Parathyroid adenoma (tissue), 2 donors: ENCODE data around the gene BRD3OS.

Experiments used
- H2AFZ ChIP-seq: fragments of 300-600 bp; sonication (generic); one replicate; pipeline ENCODE4 v1.7.0; 2017; ENCODE audit warnings: antibody characterized with exemption, mild to moderate bottlenecking
- H3K27ac ChIP-seq: fragments of 300-600 bp; sonication (generic); one replicate; pipeline ENCODE4 v1.7.0; 2017
- H3K27me3 ChIP-seq: fragments of 300-600 bp; sonication (generic); one replicate; pipeline ENCODE4 v1.7.0; 2017; ENCODE audit warnings: low read length; ENCODE audit not compliant: control insufficient read depth, insufficient read depth
- H3K36me3 ChIP-seq: fragments of 300-600 bp; sonication (generic); one replicate; pipeline ENCODE4 v1.7.0; 2017; ENCODE audit warnings: low read length; ENCODE audit not compliant: control insufficient read depth, insufficient read depth
- H3K4me1 ChIP-seq: fragments of 300-600 bp; sonication (generic); one replicate; pipeline ENCODE4 v1.7.0; 2017; ENCODE audit warnings: control low read depth
- H3K4me2 ChIP-seq: fragments of 300-600 bp; sonication (generic); one replicate; pipeline ENCODE4 v1.7.0; 2017; ENCODE audit warnings: low read length
- H3K4me3 ChIP-seq: fragments of 300-600 bp; sonication (generic); one replicate; pipeline ENCODE4 v1.7.0; 2017; ENCODE audit warnings: low read depth, low read length
- H3K79me2 ChIP-seq: fragments of 300-600 bp; sonication (generic); one replicate; pipeline ENCODE4 v1.7.0; 2017; ENCODE audit warnings: control low read depth
- H3K9ac ChIP-seq: fragments of 300-600 bp; sonication (generic); one replicate; pipeline ENCODE4 v1.7.0; 2017; ENCODE audit warnings: mild to moderate bottlenecking
- H3K9me3 ChIP-seq: fragments of 300-600 bp; sonication (generic); one replicate; pipeline ENCODE4 v1.7.0; 2017; ENCODE audit warnings: low read length; ENCODE audit not compliant: control insufficient read depth
- CTCF ChIP-seq: fragments of 300-600 bp; sonication (generic); IDR thresholded peaks from one replicate; pipeline ENCODE4 v1.7.0; 2017; ENCODE audit warnings: antibody characterized with exemption, mild to moderate bottlenecking
- donor health status: primary hyperparathyroidism.

The BRD3OS gene

DNA sequence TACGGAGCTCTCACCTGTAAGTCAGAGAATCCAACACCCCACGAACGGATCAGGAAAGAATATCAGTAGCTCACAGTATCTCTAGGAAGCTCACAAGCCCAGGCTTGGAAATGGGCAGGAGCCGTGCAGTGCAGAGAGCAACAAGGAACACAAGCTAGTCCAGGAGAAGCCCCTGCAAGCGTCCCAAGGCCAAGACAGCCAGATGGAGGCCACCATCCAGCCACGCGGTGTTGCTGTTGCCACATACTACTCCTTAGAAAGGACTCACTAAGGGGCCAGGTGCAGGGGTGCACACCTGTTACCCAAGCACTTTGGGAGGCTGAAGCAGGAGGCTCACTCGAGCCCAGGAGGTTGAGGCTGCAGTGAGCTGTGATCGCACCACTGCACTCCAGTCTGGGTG, 17.7 kb upstream of the BRD3OS start:
- Histone ChIP-seq H3K9me3 (no peaks in the 10 kb centered on the region), H3K4me2 (no peak overlapping the region), H3K4me1 (no peaks in the 10 kb centered on the region), H3K27me3 (no peaks in the 10 kb centered on the region), H3K9ac (no peak overlapping the region), H3K36me3 (no peaks in the 10 kb centered on the region), H3K27ac (no peak overlapping the region), H3K79me2 (no peaks in the 10 kb centered on the region), H2AFZ (no peak overlapping the region), H3K4me3 (no peak overlapping the region)
- no peak for TF ChIP-seq CTCF

- Histone ChIP-seq H3K27me3 (no peaks in the 10 kb centered on the region), H3K9me3 (no peaks in the 10 kb centered on the region), H3K79me2 (no peaks in the 10 kb centered on the region), H2AFZ (no peak overlapping the region), H3K4me2 (no peak overlapping the region), H3K36me3 (no peaks in the 10 kb centered on the region), H3K4me1 (no peaks in the 10 kb centered on the region), H3K27ac (no peak overlapping the region), H3K9ac (no peak overlapping the region), H3K4me3 (no peak overlapping the region)
- TF ChIP-seq CTCF: no peak
These were observed 14.7 kb upstream of the BRD3OS start for GRCh38 chr9:134010310-134011173.

GRCh38 chr9:134011401-134011800, 13.9 kb upstream of the BRD3OS start:
- no peak overlapping the region for H2AFZ ChIP-seq
- no peak overlapping the region for H3K27ac ChIP-seq
- no peaks in the 10 kb centered on the region for H3K36me3 ChIP-seq
- no peaks in the 10 kb centered on the region for H3K27me3 ChIP-seq
- no peaks in the 10 kb centered on the region for H3K4me1 ChIP-seq
- no peak overlapping the region for H3K4me3 ChIP-seq
- H3K9me3 ChIP-seq: no peaks in the 10 kb centered on the region
- no peak overlapping the region for H3K4me2 ChIP-seq
- no peak overlapping the region for H3K9ac ChIP-seq
- no peaks in the 10 kb centered on the region for H3K79me2 ChIP-seq
- no peak for TF ChIP-seq CTCF

- Histone ChIP-seq H3K9me3 (no peaks in the 10 kb centered on the region), H3K4me2 (no peak overlapping the region), H3K27ac (no peak overlapping the region), H3K4me1 (no peaks in the 10 kb centered on the region), H3K27me3 (no peaks in the 10 kb centered on the region), H3K4me3 (no peak overlapping the region), H3K9ac (no peak overlapping the region), H2AFZ (no peak overlapping the region), H3K79me2 (no peaks in the 10 kb centered on the region), H3K36me3 (no peaks in the 10 kb centered on the region)
- TF ChIP-seq CTCF: no peak
These were observed 10.3 kb upstream of the BRD3OS start for GRCh38 chr9:134014946-134015345.
